Bronchial epithelial cell (primary cell): ENCODE results near the gene EFNB2. TPM values are rescaled to one million over a fixed set of nuclear protein-coding genes. Genes with fewer than 3 reads are reported as not detected.
A peak's percentile ranks its signal among the peaks of the same experiment; 100 is the strongest.

Experiments
- DNase-seq: peaks from one replicate; pipeline ENCODE4 v3.0.0-alpha.2; 2010; ENCODE audit warnings: low read depth
- FAIRE-seq: peaks from 2 replicates; lab custom pipeline; 2011; peaks lifted over from hg19 to GRCh38; lab: Jason Lieb, UNC
- H3K27me3 ChIP-seq: 2 replicates; pipeline ENCODE4 v1.5.1; 2011; ENCODE audit warnings: low read length; ENCODE audit not compliant: control insufficient read depth, insufficient read depth
- H3K36me3 ChIP-seq: 2 replicates; pipeline ENCODE4 v1.5.1; 2011; ENCODE audit warnings: low read length; ENCODE audit not compliant: control insufficient read depth, insufficient read depth
- H3K4me3 ChIP-seq: 2 replicates; pipeline ENCODE4 v1.5.1; 2011; ENCODE audit warnings: mild to moderate bottlenecking, low read depth, low read length, control low read depth
- CTCF ChIP-seq: IDR thresholded peaks from 2 replicates; pipeline ENCODE4 v1.5.1; 2011; ENCODE audit warnings: mild to moderate bottlenecking, moderate library complexity, low read length, control low read depth, inconsistent platforms; ENCODE audit not compliant: insufficient read depth, severe bottlenecking
- total RNA-seq: library from RNA; depleted of rRNA; stranded (reverse); fragments of >200 nt; gene quantifications from 2 replicates; pipeline ENCODE4 v1.2.1, GENCODE V29; 2014

EFNB2 gene
- total RNA-seq, 1 donor from 2014 or later: 11.3 TPM

- FAIRE-seq: no peak
These were observed 5.9 kb downstream of the EFNB2 start for GRCh38 chr13:106529415-106530170.

GRCh38 chr13:106528718-106529414, 6.6 kb downstream of the EFNB2 start:
- DNase-seq: no peak
- H3K4me3 ChIP-seq: no peak overlapping the region
- no peaks in the 10 kb centered on the region for H3K36me3 ChIP-seq

More at GRCh38 chr13:106529415-106530170, 5.9 kb downstream of the EFNB2 start:
- Histone ChIP-seq H3K36me3 (no peaks in the 10 kb centered on the region), H3K4me3 (no peak overlapping the region), H3K27me3 (no peaks in the 10 kb centered on the region)
- TF ChIP-seq CTCF: no peak
- DNase-seq: no peak

GRCh38 chr13:106527826-106528225, 7.6 kb downstream of the EFNB2 start:
- no peak overlapping the region for H3K4me3 ChIP-seq
- H3K27me3 ChIP-seq: no peaks in the 10 kb centered on the region
- no peaks in the 10 kb centered on the region for H3K36me3 ChIP-seq
- no peak for TF ChIP-seq CTCF
- DNase-seq (no peak), FAIRE-seq (peak; percentile 58)

More at GRCh38 chr13:106528718-106529414, 6.6 kb downstream of the EFNB2 start:
- no peak for FAIRE-seq
- no peaks in the 10 kb centered on the region for H3K27me3 ChIP-seq
- TF ChIP-seq CTCF: no peak

GRCh38 chr13:106527445-106527801, 8.0 kb downstream of the EFNB2 start:
- no peak for TF ChIP-seq CTCF
- H3K36me3 ChIP-seq: no peaks in the 10 kb centered on the region
- no peak overlapping the region for H3K4me3 ChIP-seq
- DNase-seq (no peak), FAIRE-seq (no peak)
- no peaks in the 10 kb centered on the region for H3K27me3 ChIP-seq

GRCh38 chr13:106526738-106527444, 8.6 kb downstream of the EFNB2 start:
- Histone ChIP-seq H3K27me3 (no peaks in the 10 kb centered on the region), H3K4me3 (no peak overlapping the region), H3K36me3 (no peaks in the 10 kb centered on the region)
- no peak for DNase-seq
- FAIRE-seq: no peak
- no peak for TF ChIP-seq CTCF
